Transverse colon (tissue), 4 donors: ENCODE data around the gene KMT2B. TPM values are rescaled to one million over a fixed set of nuclear protein-coding genes. Genes with fewer than 3 reads are reported as not detected.

Source experiments
- DNase-seq: peaks from one replicate; pipeline ENCODE4 v3.0.0-alpha.2; 2019
- H3K27ac ChIP-seq, 4 donors: fragments of 200-600 bp; sonication (generic); 2 replicates each; pipeline ENCODE4 v1.5.1; 2016 to 2018; ENCODE audit warnings: inconsistent platforms in 4 of 4
- H3K27me3 ChIP-seq: fragments of 200-600 bp; sonication (generic); 2 replicates; pipeline ENCODE4 v1.5.1; 2017; ENCODE audit warnings: inconsistent platforms
- H3K36me3 ChIP-seq, 4 donors: fragments of 200-600 bp; sonication (generic); 2 replicates each; pipeline ENCODE4 v1.5.1; 2017 to 2019; ENCODE audit warnings: inconsistent platforms in 4 of 4
- H3K4me1 ChIP-seq, 4 donors: fragments of 200-600 bp; sonication (generic); 2 replicates each; pipeline ENCODE4 v1.5.1; 2017 to 2020; ENCODE audit warnings: inconsistent platforms in 4 of 4
- H3K4me3 ChIP-seq, 4 donors: fragments of 200-600 bp; sonication (generic); 1 replicate in 1 of 4; 2 replicates in 3 of 4; pipeline versions ENCODE4 v1.5.1 to v1.6.1; 2017 to 2019; ENCODE audit warnings: inconsistent platforms in 4 of 4
- H3K9me3 ChIP-seq, 2 donors: fragments of 200-600 bp; sonication (generic); 2 replicates each; pipeline ENCODE4 v1.5.1; 2017 to 2019; ENCODE audit warnings: inconsistent platforms in 2 of 2
- CTCF ChIP-seq, 5 experiments: fragments of 200-600 bp in 3 of 5; fragments of 450-650 bp in 2 of 5; sonication (generic) in 3 of 5; IDR thresholded peaks; 1 replicate in 2 of 5; 2 replicates in 3 of 5; pipeline ENCODE4 v1.5.1; 2016 to 2017; ENCODE audit warnings: antibody characterized with exemption in 5 of 5, inconsistent platforms in 3 of 5, mild to moderate bottlenecking in 2 of 5, moderate library complexity in 1 of 5
- EP300 ChIP-seq: sonication (generic); formaldehyde crosslinking; IDR thresholded peaks from one replicate; pipeline ENCODE4 v1.6.1; 2017; ENCODE audit warnings: antibody characterized with exemption, low read depth
- POLR2A ChIP-seq: fragments of 450-650 bp; IDR thresholded peaks from one replicate; pipeline ENCODE4 v1.6.1; 2016; ENCODE audit warnings: antibody characterized with exemption, mild to moderate bottlenecking, moderate library complexity
- POLR2AphosphoS5 ChIP-seq, 3 donors: sonication (generic); formaldehyde crosslinking; IDR thresholded peaks; one replicate each; pipeline ENCODE4 v1.6.1; 2016; ENCODE audit warnings: antibody characterized with exemption in 3 of 3
- WGBS, 2 donors: methylation state at CpG; one replicate each; pipeline ENCODE4 v1.1.5; 2018; ENCODE audit warnings: low coverage in 1 of 2; 5-methylcytosine and 5-hydroxymethylcytosine counted together
- in situ Hi-C, 4 donors: fragments of 200-750 bp; cut with MboI; loops; one replicate each; pipeline versions ENCODE4 v1.15.0 to v1.15.1; 2017; ENCODE audit warnings: low sequenced_read_pairs in 3 of 4, low pct_ligation_motif_present in 1 of 4, low pct_unique_long_range_greater_than_20kb in 1 of 4
- intact Hi-C: fragments of 100-400 bp; cut with DNase I; formaldehyde crosslinking; loops from one replicate; pipeline ENCODE4 v1.15.1; 2023; ENCODE audit warnings: low total_unique reads
- total RNA-seq, 4 donors: library from RNA; depleted of rRNA; stranded (reverse); fragments of >200 nt; gene quantifications; one replicate each; pipeline ENCODE4 v1.1.0, GENCODE V29; 2016

The KMT2B gene
- total RNA-seq, 4 donors from 2014 or later = 31.8 to 63.9 (median 50.7) TPM

GRCh38 chr19:35696835-35697234 lies 21.0 kb upstream of the KMT2B start:
- intact Hi-C loops = no loop called here
- DNase-seq = no peak
- H3K27me3 ChIP-seq = no peaks in the 10 kb centered on the region
- in situ Hi-C loops = loop anchor here in 1 of 4 donors (10.0 kb wide), 1 partner anchor 238 kb away; the partner anchor contains the start of gene LRFN3
- H3K36me3 ChIP-seq = no peaks in the 10 kb centered on the region
- TF ChIP-seq POLR2A (no peak), EP300 (no peak), POLR2AphosphoS5 (IDR thresholded peaks at IDR 0.05) (no peak), CTCF (IDR thresholded peaks at IDR 0.05) (no peak)
- no peak overlapping the region for H3K27ac ChIP-seq
- H3K9me3 ChIP-seq = no peaks in the 10 kb centered on the region
- no peak overlapping the region for H3K4me3 ChIP-seq
- WGBS, 2 donors = 63% methylated on average over 4 of the region's 4 CpGs; no CpG with 5 or more reads in 1 of the 2 donors
- H3K4me1 ChIP-seq = peaks cover 0 to 2% (median under 1%) of the 10 kb centered on the region in 4 donors

- intact Hi-C loops (no loop called here), in situ Hi-C loops (no loop called here)
- no peaks in the 10 kb centered on the region for H3K36me3 ChIP-seq
- H3K4me1 ChIP-seq = peaks cover 0 to 15% (median 8%) of the 10 kb centered on the region in 4 donors
- H3K27me3 ChIP-seq = peaks cover 22% of the 10 kb centered on the region
- peak overlapping the region; percentile 44 to 72 (median 54) for H3K27ac ChIP-seq
- no peak for TF ChIP-seq CTCF (IDR thresholded peaks at IDR 0.05)
- TF ChIP-seq POLR2A = peak; percentile 25
- TF ChIP-seq POLR2AphosphoS5 (IDR thresholded peaks at IDR 0.05) = peak in 1 of 3 donors; percentile 63
- TF ChIP-seq EP300 = no peak
- DNase-seq = peak; percentile 96
- H3K4me3 ChIP-seq = peak overlapping the region; percentile 44 to 76 (median 55)
- no peaks in the 10 kb centered on the region for H3K9me3 ChIP-seq
- 0% methylated on average over 50 of the region's 50 CpGs; no CpG with 5 or more reads in 1 of the 2 donors for WGBS, 2 donors
Measured at GRCh38 chr19:35702223-35703012, 15.4 kb upstream of the KMT2B start.

- peaks cover 22% of the 10 kb centered on the region for H3K27me3 ChIP-seq
- TF ChIP-seq POLR2A = no peak
- no peak for TF ChIP-seq EP300
- TF ChIP-seq POLR2AphosphoS5 (IDR thresholded peaks at IDR 0.05) = no peak
- no peak for TF ChIP-seq CTCF (IDR thresholded peaks at IDR 0.05)
- 43% methylated on average over 9 of the region's 9 CpGs; no CpG with 5 or more reads in 1 of the 2 donors for WGBS, 2 donors
- peaks cover 0 to 15% (median 8%) of the 10 kb centered on the region in 4 donors for H3K4me1 ChIP-seq
- H3K36me3 ChIP-seq = no peaks in the 10 kb centered on the region
- no peak overlapping the region for H3K27ac ChIP-seq
- H3K9me3 ChIP-seq = no peaks in the 10 kb centered on the region
- in situ Hi-C loops (no loop called here), intact Hi-C loops (no loop called here)
- no peak for DNase-seq
- H3K4me3 ChIP-seq = no peak overlapping the region
Measured at GRCh38 chr19:35703343-35703742, 14.5 kb upstream of the KMT2B start.

GRCh38 chr19:35704218-35704617 lies 13.6 kb upstream of the KMT2B start, which contains the start of gene ZBTB32:
ZBTB32 (plus strand) TSS chr19:35704558; CDS start chr19:35714627, 10,069 bp downstream.
- Histone ChIP-seq H3K4me3 (no peak within 1 kb of the TSS), H3K27me3 (peaks cover 22% of the 10 kb centered on the region), H3K9me3 (no peaks in the 10 kb centered on the region), H3K4me1 (peaks cover 0 to 15% (median 8%) of the 10 kb centered on the region in 4 donors), H3K36me3 (no peaks in the 10 kb centered on the region), H3K27ac (no peak within 1 kb of the TSS)
- in situ Hi-C loops = no loop called here
- 31 to 46% methylated on average over 3 to 24 of the region's 24 CpGs for WGBS, 2 donors
- intact Hi-C loops = no loop called here
- TF ChIP-seq EP300 (no peak), POLR2A (no peak), CTCF (IDR thresholded peaks at IDR 0.05) (no peak), POLR2AphosphoS5 (IDR thresholded peaks at IDR 0.05) (no peak)
- peak; percentile 30 for DNase-seq
